Measurements from ENCODE around the gene MYOZ2.

Gene MYOZ2

GRCh38 chr4:119106036-119107000 lies 29.3 kb upstream of the MYOZ2 start:
- Histone ChIP-seq H3K9me3 (ENCODE audit: control insufficient read depth in 1 of 2, low read length in 2 of 2) (no peaks in the 10 kb centered on the region), H3K36me3 (ENCODE audit: control insufficient read depth in 1 of 2, insufficient read depth in 2 of 2, low read length in 2 of 2) (no peaks in the 10 kb centered on the region), H3K4me3 (ENCODE audit: low read depth in 1 of 2, low read length in 2 of 2) (no peak overlapping the region), H3K4me1 (ENCODE audit: control insufficient read depth in 1 of 2, insufficient read depth in 2 of 2, low read length in 2 of 2) (no peaks in the 10 kb centered on the region), H3K27me3 (ENCODE audit: low read depth, low read length) (no peaks in the 10 kb centered on the region), H3K27ac (ENCODE audit: low read length) (no peak overlapping the region)

GRCh38 chr4:119110121-119110520 lies 25.5 kb upstream of the MYOZ2 start:
- H3K27ac ChIP-seq (ENCODE audit: low read length), result no peak overlapping the region
- no peak overlapping the region for H3K4me3 ChIP-seq (ENCODE audit: low read depth in 1 of 2, low read length in 2 of 2)
- no peaks in the 10 kb centered on the region for H3K27me3 ChIP-seq (ENCODE audit: low read depth, low read length)

GRCh38 chr4:119111296-119111695 lies 24.3 kb upstream of the MYOZ2 start:
- Histone ChIP-seq H3K27ac (ENCODE audit: low read length) (no peak overlapping the region), H3K4me3 (ENCODE audit: low read depth in 1 of 2, low read length in 2 of 2) (no peak overlapping the region), H3K9me3 (ENCODE audit: control insufficient read depth in 1 of 2, low read length in 2 of 2) (no peaks in the 10 kb centered on the region), H3K36me3 (ENCODE audit: control insufficient read depth in 1 of 2, insufficient read depth in 2 of 2, low read length in 2 of 2) (no peaks in the 10 kb centered on the region), H3K27me3 (ENCODE audit: low read depth, low read length) (no peaks in the 10 kb centered on the region), H3K4me1 (ENCODE audit: control insufficient read depth in 1 of 2, insufficient read depth in 2 of 2, low read length in 2 of 2) (peaks cover 0 to 8% of the 10 kb centered on the region in 2 donors)

More at GRCh38 chr4:119110121-119110520, 25.5 kb upstream of the MYOZ2 start:
- Histone ChIP-seq H3K9me3 (ENCODE audit: control insufficient read depth in 1 of 2, low read length in 2 of 2) (no peaks in the 10 kb centered on the region), H3K4me1 (ENCODE audit: control insufficient read depth in 1 of 2, insufficient read depth in 2 of 2, low read length in 2 of 2) (peaks cover 0 to 8% of the 10 kb centered on the region in 2 donors), H3K36me3 (ENCODE audit: control insufficient read depth in 1 of 2, insufficient read depth in 2 of 2, low read length in 2 of 2) (no peaks in the 10 kb centered on the region)

GRCh38 chr4:119113033-119113655 lies 22.5 kb upstream of the MYOZ2 start:
- Histone ChIP-seq H3K4me1 (ENCODE audit: control insufficient read depth in 1 of 2, insufficient read depth in 2 of 2, low read length in 2 of 2) (peaks cover 0 to 8% of the 10 kb centered on the region in 2 donors), H3K27me3 (ENCODE audit: low read depth, low read length) (no peaks in the 10 kb centered on the region), H3K36me3 (ENCODE audit: control insufficient read depth in 1 of 2, insufficient read depth in 2 of 2, low read length in 2 of 2) (no peaks in the 10 kb centered on the region), H3K9me3 (ENCODE audit: control insufficient read depth in 1 of 2, low read length in 2 of 2) (no peaks in the 10 kb centered on the region), H3K4me3 (ENCODE audit: low read depth in 1 of 2, low read length in 2 of 2) (no peak overlapping the region), H3K27ac (ENCODE audit: low read length) (no peak overlapping the region)

- Histone ChIP-seq H3K27ac (ENCODE audit: low read length) (no peak overlapping the region), H3K36me3 (ENCODE audit: control insufficient read depth in 1 of 2, insufficient read depth in 2 of 2, low read length in 2 of 2) (no peaks in the 10 kb centered on the region), H3K4me1 (ENCODE audit: control insufficient read depth in 1 of 2, insufficient read depth in 2 of 2, low read length in 2 of 2) (peaks cover 0 to 8% of the 10 kb centered on the region in 2 donors), H3K9me3 (ENCODE audit: control insufficient read depth in 1 of 2, low read length in 2 of 2) (no peaks in the 10 kb centered on the region), H3K4me3 (ENCODE audit: low read depth in 1 of 2, low read length in 2 of 2) (no peak overlapping the region), H3K27me3 (ENCODE audit: low read depth, low read length) (no peaks in the 10 kb centered on the region)
Measured at GRCh38 chr4:119116021-119116420, 19.6 kb upstream of the MYOZ2 start.

GRCh38 chr4:119116925-119117900 lies 18.4 kb upstream of the MYOZ2 start:
- H3K4me1 ChIP-seq (ENCODE audit: control insufficient read depth in 1 of 2, insufficient read depth in 2 of 2, low read length in 2 of 2), result peaks cover 0 to 8% of the 10 kb centered on the region in 2 donors
- no peaks in the 10 kb centered on the region for H3K9me3 ChIP-seq (ENCODE audit: control insufficient read depth in 1 of 2, low read length in 2 of 2)
- H3K36me3 ChIP-seq (ENCODE audit: control insufficient read depth in 1 of 2, insufficient read depth in 2 of 2, low read length in 2 of 2), result no peaks in the 10 kb centered on the region
- H3K27ac ChIP-seq (ENCODE audit: low read length), result no peak overlapping the region
- H3K27me3 ChIP-seq (ENCODE audit: low read depth, low read length), result no peaks in the 10 kb centered on the region
- H3K4me3 ChIP-seq (ENCODE audit: low read depth in 1 of 2, low read length in 2 of 2), result no peak overlapping the region

GRCh38 chr4:119118397-119118796 lies 17.2 kb upstream of the MYOZ2 start:
- Histone ChIP-seq H3K27me3 (ENCODE audit: low read depth, low read length) (no peaks in the 10 kb centered on the region), H3K4me3 (ENCODE audit: low read depth in 1 of 2, low read length in 2 of 2) (no peak overlapping the region), H3K36me3 (ENCODE audit: control insufficient read depth in 1 of 2, insufficient read depth in 2 of 2, low read length in 2 of 2) (no peaks in the 10 kb centered on the region), H3K4me1 (ENCODE audit: control insufficient read depth in 1 of 2, insufficient read depth in 2 of 2, low read length in 2 of 2) (peaks cover 0 to 1% of the 10 kb centered on the region in 2 donors), H3K27ac (ENCODE audit: low read length) (no peak overlapping the region), H3K9me3 (ENCODE audit: control insufficient read depth in 1 of 2, low read length in 2 of 2) (no peaks in the 10 kb centered on the region)

- H3K4me3 ChIP-seq (ENCODE audit: low read depth in 1 of 2, low read length in 2 of 2), result no peak overlapping the region
- no peaks in the 10 kb centered on the region for H3K27me3 ChIP-seq (ENCODE audit: low read depth, low read length)
- no peak overlapping the region for H3K27ac ChIP-seq (ENCODE audit: low read length)
Measured at GRCh38 chr4:119124352-119124751, 11.3 kb upstream of the MYOZ2 start.

GRCh38 chr4:119125931-119126330 lies 9.7 kb upstream of the MYOZ2 start:
- no peaks in the 10 kb centered on the region for H3K4me1 ChIP-seq (ENCODE audit: control insufficient read depth in 1 of 2, insufficient read depth in 2 of 2, low read length in 2 of 2)
- H3K4me3 ChIP-seq (ENCODE audit: low read depth in 1 of 2, low read length in 2 of 2), result no peak overlapping the region
- no peak overlapping the region for H3K27ac ChIP-seq (ENCODE audit: low read length)
- H3K9me3 ChIP-seq (ENCODE audit: control insufficient read depth in 1 of 2, low read length in 2 of 2), result no peaks in the 10 kb centered on the region
- H3K27me3 ChIP-seq (ENCODE audit: low read depth, low read length), result no peaks in the 10 kb centered on the region
- no peaks in the 10 kb centered on the region for H3K36me3 ChIP-seq (ENCODE audit: control insufficient read depth in 1 of 2, insufficient read depth in 2 of 2, low read length in 2 of 2)

More at GRCh38 chr4:119124352-119124751, 11.3 kb upstream of the MYOZ2 start:
- H3K36me3 ChIP-seq (ENCODE audit: control insufficient read depth in 1 of 2, insufficient read depth in 2 of 2, low read length in 2 of 2), result no peaks in the 10 kb centered on the region
- H3K4me1 ChIP-seq (ENCODE audit: control insufficient read depth in 1 of 2, insufficient read depth in 2 of 2, low read length in 2 of 2), result no peaks in the 10 kb centered on the region
- no peaks in the 10 kb centered on the region for H3K9me3 ChIP-seq (ENCODE audit: control insufficient read depth in 1 of 2, low read length in 2 of 2)

GRCh38 chr4:119128148-119128547 lies 7.5 kb upstream of the MYOZ2 start:
- H3K4me1 ChIP-seq (ENCODE audit: control insufficient read depth in 1 of 2, insufficient read depth in 2 of 2, low read length in 2 of 2), result no peaks in the 10 kb centered on the region
- H3K27me3 ChIP-seq (ENCODE audit: low read depth, low read length), result no peaks in the 10 kb centered on the region
- H3K4me3 ChIP-seq (ENCODE audit: low read depth in 1 of 2, low read length in 2 of 2), result no peak overlapping the region
- H3K9me3 ChIP-seq (ENCODE audit: control insufficient read depth in 1 of 2, low read length in 2 of 2), result no peaks in the 10 kb centered on the region
- no peak overlapping the region for H3K27ac ChIP-seq (ENCODE audit: low read length)
- H3K36me3 ChIP-seq (ENCODE audit: control insufficient read depth in 1 of 2, insufficient read depth in 2 of 2, low read length in 2 of 2), result no peaks in the 10 kb centered on the region
